OCI-LY3 (cell line): ENCODE results near the gene CLCN1.

Source experiments
- CTCF ChIP-seq: fragments of 200-600, 300-600 bp; sonication (generic); IDR thresholded peaks from 2 replicates; pipeline ENCODE4 v1.5.1; 2014; ENCODE audit warnings: antibody characterized with exemption, low read length, low read depth
- EZH2phosphoT487 ChIP-seq: fragments of 200-600 bp; shearing (Covaris generic); IDR thresholded peaks from 2 replicates; pipeline ENCODE4 v1.6.1; 2018; ENCODE audit warnings: antibody characterized with exemption, mixed run types, low read depth

GRCh38 chr7:143380260-143380645 lies 64.3 kb downstream of the CLCN1 start:
- TF ChIP-seq CTCF (peak; percentile 79), EZH2phosphoT487 (no peak)
